Osteoblast (primary cell): ENCODE results near the gene RFX2. TPM values are rescaled to one million over a fixed set of nuclear protein-coding genes. Genes with fewer than 3 reads are reported as not detected.

Experiments
- DNase-seq: peaks from one replicate; pipeline ENCODE4 v3.0.0; 2011; ENCODE audit warnings: low spot score, mixed read lengths; ENCODE audit not compliant: insufficient read length; ENCODE audit errors: missing footprints
- H2AFZ ChIP-seq: 2 replicates; pipeline ENCODE4 v1.6.0; 2011; ENCODE audit warnings: mild to moderate bottlenecking, low read length
- H3K27ac ChIP-seq: 2 replicates; pipeline ENCODE4 v1.5.1; 2011; ENCODE audit warnings: mild to moderate bottlenecking, low read depth, low read length, moderate library complexity
- H3K27me3 ChIP-seq: 2 replicates; pipeline ENCODE4 v1.6.0; 2012; ENCODE audit warnings: mild to moderate bottlenecking, control low read depth, inconsistent platforms, low read length, moderate library complexity; ENCODE audit not compliant: insufficient read depth
- H3K36me3 ChIP-seq: 2 replicates; pipeline ENCODE4 v1.5.1; 2011; ENCODE audit warnings: mild to moderate bottlenecking, low read length, control low read depth, moderate library complexity; ENCODE audit not compliant: insufficient read depth
- H3K4me1 ChIP-seq: 2 replicates; pipeline ENCODE4 v1.5.1; 2011; ENCODE audit warnings: mild to moderate bottlenecking, low read length, control low read depth, moderate library complexity; ENCODE audit not compliant: insufficient read depth
- H3K4me2 ChIP-seq: 2 replicates; pipeline ENCODE4 v1.6.0; 2011; ENCODE audit warnings: mild to moderate bottlenecking, low read length; ENCODE audit not compliant: insufficient read depth
- H3K4me3 ChIP-seq: fragments of 200-600 bp; sonication (generic); 3 replicates; pipeline ENCODE4 v1.5.1; 2012; ENCODE audit warnings: mild to moderate bottlenecking, low read length, inconsistent platforms; ENCODE audit not compliant: insufficient read depth
- H3K79me2 ChIP-seq: 2 replicates; pipeline ENCODE4 v1.6.0; 2012; ENCODE audit warnings: mild to moderate bottlenecking, low read length, control low read depth, inconsistent platforms; ENCODE audit not compliant: insufficient read depth
- H3K9me3 ChIP-seq: 2 replicates; pipeline ENCODE4 v1.5.1; 2011; ENCODE audit warnings: low read depth, low read length, control low read depth
- H4K20me1 ChIP-seq: 2 replicates; pipeline ENCODE4 v1.6.0; 2012; ENCODE audit warnings: mild to moderate bottlenecking, low read length, control low read depth; ENCODE audit not compliant: insufficient read depth
- CTCF ChIP-seq: IDR thresholded peaks from 2 replicates; pipeline ENCODE4 v1.5.1; 2011; ENCODE audit warnings: mild to moderate bottlenecking, low read depth, low read length, moderate library complexity; ENCODE audit errors: extremely low read depth
- total RNA-seq: library from RNA; depleted of rRNA; stranded (reverse); fragments of >200 nt; gene quantifications from 2 replicates; pipeline ENCODE4 v1.2.3, GENCODE V29; 2012

Gene RFX2
- total RNA-seq, 1 donor, result 6.2 TPM

- Histone ChIP-seq H3K36me3 (peaks cover 5% of the 10 kb centered on the region), H3K27me3 (no peaks in the 10 kb centered on the region), H3K9me3 (no peaks in the 10 kb centered on the region), H3K79me2 (peaks cover 97% of the 10 kb centered on the region), H3K4me2 (no peak overlapping the region), H4K20me1 (peaks cover 89% of the 10 kb centered on the region), H3K27ac (no peak overlapping the region), H3K4me3 (no peak overlapping the region), H3K4me1 (peaks cover 18% of the 10 kb centered on the region), H2AFZ (no peak overlapping the region)
- TF ChIP-seq CTCF, result no peak
- DNase-seq, result peak; percentile 60
Observed at GRCh38 chr19:5960005-5961001, 150.0 kb downstream of the RFX2 start.

- Histone ChIP-seq H3K9me3 (no peaks in the 10 kb centered on the region), H3K4me1 (peaks cover 26% of the 10 kb centered on the region), H3K4me3 (no peak overlapping the region), H3K36me3 (peaks cover 5% of the 10 kb centered on the region), H3K27ac (no peak overlapping the region), H3K27me3 (no peaks in the 10 kb centered on the region), H3K79me2 (peaks cover 90% of the 10 kb centered on the region), H4K20me1 (peaks cover 89% of the 10 kb centered on the region), H3K4me2 (no peak overlapping the region), H2AFZ (no peak overlapping the region)
- TF ChIP-seq CTCF, result no peak
- DNase-seq, result peak; percentile 68
Observed at GRCh38 chr19:5959260-5960004, 150.9 kb downstream of the RFX2 start.

DNA sequence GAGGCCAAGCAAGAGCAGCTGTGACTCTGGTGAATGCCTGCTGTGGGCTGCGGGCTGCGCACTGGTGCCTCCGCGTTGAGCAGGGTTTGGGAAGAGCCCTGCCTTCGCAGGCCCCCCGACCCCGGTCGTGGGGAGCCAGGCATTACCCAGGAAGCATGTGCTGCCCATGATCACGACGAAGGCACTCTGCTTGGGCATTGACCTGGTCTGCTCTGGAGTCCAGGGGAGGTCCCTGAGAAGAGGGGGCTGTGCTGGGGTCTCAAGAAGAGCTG is 151.5 kb downstream of the RFX2 start:
- no peaks in the 10 kb centered on the region for H3K9me3 ChIP-seq
- no peaks in the 10 kb centered on the region for H3K27me3 ChIP-seq
- H3K36me3 ChIP-seq, result peaks cover 5% of the 10 kb centered on the region
- peaks cover 33% of the 10 kb centered on the region for H3K4me1 ChIP-seq
- peaks cover 86% of the 10 kb centered on the region for H3K79me2 ChIP-seq
- H2AFZ ChIP-seq, result no peak overlapping the region
- no peak overlapping the region for H3K27ac ChIP-seq
- no peak overlapping the region for H3K4me3 ChIP-seq
- H3K4me2 ChIP-seq, result no peak overlapping the region
- peak; percentile 47 for DNase-seq
- TF ChIP-seq CTCF, result no peak
- peaks cover 83% of the 10 kb centered on the region for H4K20me1 ChIP-seq
